Left ventricle myocardium inferior (tissue), 1 donor: Measurements from ENCODE around the gene ATP5ME. TPM values are rescaled to one million over a fixed set of nuclear protein-coding genes. Genes with fewer than 3 reads are reported as not detected.

Source experiments
- DNase-seq: peaks from one replicate; pipeline ENCODE4 v3.0.0-alpha.2; 2020
- H3K27ac ChIP-seq: fragments of 200-600 bp; replicated peaks from 2 replicates; pipeline ENCODE4 v1.8.0; 2021
- H3K27me3 ChIP-seq: fragments of 200-600 bp; 2 replicates; pipeline ENCODE4 v1.8.0; 2021; ENCODE audit warnings: low read depth
- H3K36me3 ChIP-seq: fragments of 200-600 bp; 2 replicates; pipeline ENCODE4 v1.8.0; 2021
- H3K4me1 ChIP-seq: fragments of 200-600 bp; 2 replicates; pipeline ENCODE4 v1.8.0; 2021
- H3K4me3 ChIP-seq: fragments of 200-600 bp; 2 replicates; pipeline ENCODE4 v1.8.0; 2021; ENCODE audit warnings: mild to moderate bottlenecking, moderate library complexity
- H3K9me3 ChIP-seq: fragments of 200-600 bp; replicated peaks from 2 replicates; pipeline ENCODE4 v1.8.0; 2021
- CTCF ChIP-seq: fragments of 200-600 bp; IDR thresholded peaks from 2 replicates; pipeline ENCODE4 v1.8.0; 2021; ENCODE audit warnings: antibody characterized with exemption, mild to moderate bottlenecking, borderline replicate concordance
- intact Hi-C: fragments of 100-400 bp; cut with micrococcal nuclease; formaldehyde crosslinking; loops from one replicate; pipeline ENCODE4 v1.11.0; 2022
- total RNA-seq: library from RNA; stranded (reverse); fragmentation: NEBNext Ultra II Directional; extraction: Animal tissue kit (Norgen Biotek cat#: 25700); gene quantifications from one replicate; pipeline ENCODE4 v1.2.1, GENCODE V29; 2021
- donor health status: DM: no; HTN: yes; CAD: no; lungs with severe emphysema.

Gene ATP5ME
- total RNA-seq, 1 donor from 2014 or later = 914 TPM

GRCh38 chr4:632926-633325 lies 41.1 kb downstream of the ATP5ME start:
- no peak for TF ChIP-seq CTCF
- Histone ChIP-seq H3K4me3 (no peak overlapping the region), H3K27me3 (peaks cover 62% of the 10 kb centered on the region), H3K27ac (no peak overlapping the region), H3K36me3 (no peaks in the 10 kb centered on the region), H3K4me1 (no peaks in the 10 kb centered on the region), H3K9me3 (peaks cover 12% of the 10 kb centered on the region)
- DNase-seq = peak; percentile 4
- intact Hi-C loops = no loop called here

- no peak for DNase-seq
- H3K27ac ChIP-seq = no peak overlapping the region
- peaks cover 58% of the 10 kb centered on the region for H3K27me3 ChIP-seq
- no peak overlapping the region for H3K4me3 ChIP-seq
- intact Hi-C loops = no loop called here
- H3K36me3 ChIP-seq = no peaks in the 10 kb centered on the region
- TF ChIP-seq CTCF = no peak
- peaks cover 12% of the 10 kb centered on the region for H3K9me3 ChIP-seq
- no peaks in the 10 kb centered on the region for H3K4me1 ChIP-seq
Measured at GRCh38 chr4:632196-632790, 41.8 kb downstream of the ATP5ME start.

- Histone ChIP-seq H3K9me3 (peaks cover 12% of the 10 kb centered on the region), H3K36me3 (no peaks in the 10 kb centered on the region), H3K27me3 (peaks cover 58% of the 10 kb centered on the region), H3K27ac (no peak overlapping the region), H3K4me1 (no peaks in the 10 kb centered on the region), H3K4me3 (no peak overlapping the region)
- DNase-seq = peak; percentile 5
- TF ChIP-seq CTCF = no peak
- intact Hi-C loops = no loop called here
Measured at GRCh38 chr4:630656-631055, 43.4 kb downstream of the ATP5ME start.

- DNase-seq = peak; percentile 5
- Histone ChIP-seq H3K27ac (no peak overlapping the region), H3K36me3 (no peaks in the 10 kb centered on the region), H3K4me3 (no peak overlapping the region), H3K9me3 (peaks cover 12% of the 10 kb centered on the region), H3K27me3 (peaks cover 61% of the 10 kb centered on the region), H3K4me1 (no peaks in the 10 kb centered on the region)
- intact Hi-C loops = no loop called here
- no peak for TF ChIP-seq CTCF
Measured at GRCh38 chr4:629915-630641, 44.0 kb downstream of the ATP5ME start.

GRCh38 chr4:629636-629914 lies 44.5 kb downstream of the ATP5ME start:
- intact Hi-C loops = no loop called here
- TF ChIP-seq CTCF = no peak
- no peaks in the 10 kb centered on the region for H3K4me1 ChIP-seq
- H3K27ac ChIP-seq = no peak overlapping the region
- peaks cover 12% of the 10 kb centered on the region for H3K9me3 ChIP-seq
- no peak overlapping the region for H3K4me3 ChIP-seq
- no peaks in the 10 kb centered on the region for H3K36me3 ChIP-seq
- DNase-seq = no peak
- peaks cover 65% of the 10 kb centered on the region for H3K27me3 ChIP-seq
